Esophagus muscularis mucosa (tissue), 4 donors: Measurements from ENCODE around the gene METTL26.

Experiments
- CTCF ChIP-seq, 3 experiments: fragments of 200-600 bp in 2 of 3; fragments of 450-650 bp in 1 of 3; sonication (generic) in 2 of 3; IDR thresholded peaks; one replicate each; pipeline ENCODE4 v1.5.1; 2017 to 2019; ENCODE audit warnings: antibody characterized with exemption in 3 of 3, mild to moderate bottlenecking in 2 of 3, moderate library complexity in 1 of 3
- EP300 ChIP-seq: sonication (generic); formaldehyde crosslinking; IDR thresholded peaks from one replicate; pipeline ENCODE4 v1.6.1; 2017; ENCODE audit warnings: antibody characterized with exemption
- POLR2A ChIP-seq: fragments of 450-650 bp; IDR thresholded peaks from one replicate; pipeline ENCODE4 v1.6.1; 2017; ENCODE audit warnings: antibody characterized with exemption, moderate library complexity, mild to moderate bottlenecking, low read depth
- POLR2AphosphoS5 ChIP-seq, 2 donors: sonication (generic); formaldehyde crosslinking; IDR thresholded peaks; one replicate each; pipeline ENCODE4 v1.6.1; 2017; ENCODE audit warnings: antibody characterized with exemption in 2 of 2

- TF ChIP-seq POLR2AphosphoS5 (IDR thresholded peaks at IDR 0.05) (peak in 1 of 2 donors; percentile 8), CTCF (IDR thresholded peaks at IDR 0.05) (no peak), EP300 (no peak), POLR2A (no peak)
Measured at GRCh38 chr16:585351-585750, 50.8 kb downstream of the METTL26 start.
